GM23338 (cell line): ENCODE data around the gene PTGFR. TPM values are rescaled to one million over a fixed set of nuclear protein-coding genes. Genes with fewer than 3 reads are reported as not detected.

ENCODE experiments used
- ATAC-seq: fragments of 200-7000 bp; cut with Tn5 transposase; 3 replicates; pipeline ENCODE4 v1.9.1; 2020
- DNase-seq: peaks from one replicate; pipeline ENCODE4 v3.0.0-alpha.2; 2015; ENCODE audit warnings: low spot score
- H2AFZ ChIP-seq: fragments of 200-600 bp; sonication (generic); 2 replicates; pipeline ENCODE4 v1.8.0; 2016; ENCODE audit warnings: antibody characterized with exemption, mild to moderate bottlenecking, moderate library complexity
- H3F3A ChIP-seq: fragments of 200-600 bp; sonication (generic); replicated peaks from 2 replicates; pipeline ENCODE4 v1.8.0; 2017; ENCODE audit warnings: antibody characterized with exemption, mixed run types, low read depth
- H3K27ac ChIP-seq: fragments of 200-600 bp; sonication (generic); 2 replicates; pipeline ENCODE4 v1.6.1; 2016; ENCODE audit warnings: low read depth
- H3K27me3 ChIP-seq: fragments of 200-600 bp; sonication (generic); 2 replicates; pipeline ENCODE4 v1.8.0; 2016; ENCODE audit warnings: mild to moderate bottlenecking, mixed run types, moderate library complexity; ENCODE audit not compliant: insufficient read depth
- H3K36me3 ChIP-seq: fragments of 200-600 bp; sonication (generic); 2 replicates; pipeline ENCODE4 v1.8.0; 2016; ENCODE audit warnings: mild to moderate bottlenecking; ENCODE audit not compliant: insufficient read depth
- H3K4me1 ChIP-seq: fragments of 200-600 bp; sonication (generic); 2 replicates; pipeline ENCODE4 v1.8.0; 2016; ENCODE audit warnings: mild to moderate bottlenecking, moderate library complexity; ENCODE audit not compliant: insufficient read depth
- H3K4me2 ChIP-seq: fragments of 200-600 bp; sonication (generic); 2 replicates; pipeline ENCODE4 v1.7.1; 2017; ENCODE audit warnings: mixed run types
- H3K4me3 ChIP-seq: fragments of 200-600 bp; sonication (generic); 2 replicates; pipeline ENCODE4 v1.6.1; 2016; ENCODE audit warnings: mixed run types
- H3K79me2 ChIP-seq: fragments of 200-600 bp; sonication (generic); replicated peaks from 2 replicates; pipeline ENCODE4 v1.8.0; 2017; ENCODE audit warnings: mild to moderate bottlenecking; ENCODE audit not compliant: insufficient read depth
- H3K9me2 ChIP-seq: fragments of 200-600 bp; sonication (generic); 2 replicates; pipeline ENCODE4 v1.8.0; 2017; ENCODE audit not compliant: insufficient read depth
- H4K20me1 ChIP-seq: fragments of 200-600 bp; sonication (generic); replicated peaks from 2 replicates; pipeline ENCODE4 v1.8.0; 2017; ENCODE audit warnings: mild to moderate bottlenecking; ENCODE audit not compliant: insufficient read depth
- H3K27ac Mint-ChIP-seq: 2 replicates; pipeline ENCODE4 v1.8.0; 2020; ENCODE audit warnings: inconsistent platforms, mild to moderate bottlenecking, moderate library complexity, mixed read lengths
- H3K27me3 Mint-ChIP-seq: 3 replicates; pipeline ENCODE4 v1.8.0; 2022; ENCODE audit warnings: low read depth, mild to moderate bottlenecking, moderate library complexity, mixed read lengths, inconsistent platforms; ENCODE audit not compliant: insufficient read depth, poor library complexity
- H3K36me3 Mint-ChIP-seq: 3 replicates; pipeline ENCODE4 v1.8.0; 2021; ENCODE audit warnings: low read depth, mild to moderate bottlenecking, inconsistent platforms, moderate library complexity, mixed read lengths
- H3K4me1 Mint-ChIP-seq: 3 replicates; pipeline ENCODE4 v1.8.0; 2020; ENCODE audit warnings: mild to moderate bottlenecking, inconsistent platforms, mixed read lengths
- H3K4me3 Mint-ChIP-seq: 3 replicates; pipeline ENCODE4 v1.8.0; 2021; ENCODE audit warnings: moderate library complexity, mild to moderate bottlenecking, inconsistent platforms, mixed read lengths
- H3K9me3 Mint-ChIP-seq: 3 replicates; pipeline ENCODE4 v1.8.0; 2020; ENCODE audit warnings: moderate library complexity, mild to moderate bottlenecking, inconsistent platforms, mixed read lengths
- CREB1 ChIP-seq: fragments of 250-450 bp; sonication (Bioruptor Pico); IDR thresholded peaks from 2 replicates; pipeline ENCODE4 v1.5.0; 2020; ENCODE audit warnings: low read depth, mild to moderate bottlenecking, moderate library complexity
- EZH2 ChIP-seq: fragments of 200-600 bp; sonication (generic); IDR thresholded peaks from one replicate; pipeline ENCODE4 v1.8.0; 2017; ENCODE audit warnings: antibody characterized with exemption, mild to moderate bottlenecking, low read depth; ENCODE audit not compliant: unreplicated experiment
- EZH2phosphoT487 ChIP-seq: fragments of 200-600 bp; sonication (generic); IDR thresholded peaks from one replicate; pipeline ENCODE4 v1.8.1; 2018; ENCODE audit warnings: antibody characterized with exemption; ENCODE audit not compliant: unreplicated experiment
- NANOG ChIP-seq: IDR thresholded peaks from 2 replicates; pipeline ENCODE4 v1.6.1; 2016; ENCODE audit warnings: antibody characterized with exemption, borderline replicate concordance
- POLR2AphosphoS5 ChIP-seq: IDR thresholded peaks from 2 replicates; pipeline ENCODE4 v1.6.1; 2016; ENCODE audit warnings: antibody characterized with exemption, low read depth
- STAT1 ChIP-seq: IDR thresholded peaks from one replicate; pipeline ENCODE4 v1.6.1; 2016; ENCODE audit warnings: antibody characterized with exemption; ENCODE audit not compliant: unreplicated experiment
- ZNF114 ChIP-seq: fragments of 250-450 bp; sonication (Bioruptor Pico); IDR thresholded peaks from 2 replicates; pipeline ENCODE4 v1.5.0; 2020; ENCODE audit warnings: mild to moderate bottlenecking, moderate library complexity
- ZNF331 ChIP-seq: fragments of 250-450 bp; sonication (Bioruptor Pico); IDR thresholded peaks from 2 replicates; pipeline ENCODE4 v1.5.0; 2020; ENCODE audit warnings: low read depth, mild to moderate bottlenecking, moderate library complexity
- ZNF462 ChIP-seq: fragments of 250-450 bp; sonication (Bioruptor Pico); IDR thresholded peaks from 2 replicates; pipeline ENCODE4 v1.5.0; 2020; ENCODE audit warnings: mild to moderate bottlenecking, moderate library complexity
- polyA plus RNA-seq: library from polyadenylated mRNA; unstranded; fragments of >200 nt; fragmentation: Nextera tagmentation; extraction: Ambion mirVana; gene quantifications from 2 replicates; pipeline ENCODE4 v1.2.1, GENCODE V29; 2016
- total RNA-seq: library from RNA; depleted of rRNA; stranded (reverse); fragments of >200 nt; shearing (Covaris generic); gene quantifications from 2 replicates; pipeline ENCODE4 v1.2.3, GENCODE V29; 2014
- TF ChIP-seq, protein P1 (sequence below), 2 experiments: fragments of 200-600 bp in 1 of 2; sonication (generic) in 1 of 2; conservative IDR thresholded peaks; 2 replicates each; pipeline versions ENCODE4 v1.5.1 to v1.6.1; 2016 to 2017; ENCODE audit warnings: antibody characterized with exemption in 2 of 2, low read depth in 2 of 2, mild to moderate bottlenecking in 2 of 2, moderate library complexity in 1 of 2
- TF ChIP-seq, protein P2 (sequence below): IDR thresholded peaks from one replicate; pipeline ENCODE4 v1.6.1; 2018; ENCODE audit warnings: antibody characterized with exemption; ENCODE audit not compliant: unreplicated experiment
- TF ChIP-seq, protein P3 (sequence below): IDR thresholded peaks from 2 replicates; pipeline ENCODE4 v1.6.1; 2016; ENCODE audit warnings: antibody characterized with exemption

PTGFR gene
- total and polyA plus RNA-seq, 2 experiments from 2014 or later = 0.24 TPM; not detected in 1

- Histone ChIP-seq H3K27me3 (no peaks in the 10 kb centered on the region), H3K4me3 (no peak overlapping the region), H3K36me3 (0 out of 2 replicates have a peak, but pooled peaks cover 5% of the 10 kb centered on the region), H3K4me2 (no peak overlapping the region), H3K27ac (no peak overlapping the region), H3F3A (no peaks in the 10 kb centered on the region), H2AFZ (no peak overlapping the region), H3K79me2 (no peaks in the 10 kb centered on the region), H4K20me1 (no peaks in the 10 kb centered on the region), H3K9me2 (peaks cover 11% of the 10 kb centered on the region; the same call in 1 of the 2 replicates), H3K4me1 (no peaks in the 10 kb centered on the region)
- ATAC-seq = no peak
- TF ChIP-seq ZNF462 (CRISPR knock-in tag) (no peak), STAT1 (no peak), CREB1 (no peak), EZH2 (no peak), POLR2AphosphoS5 (no peak), NANOG (no peak), ZNF114 (CRISPR knock-in tag) (no peak), EZH2phosphoT487 (no peak), ZNF331 (no peak)
- TF ChIP-seq, protein P1, sequence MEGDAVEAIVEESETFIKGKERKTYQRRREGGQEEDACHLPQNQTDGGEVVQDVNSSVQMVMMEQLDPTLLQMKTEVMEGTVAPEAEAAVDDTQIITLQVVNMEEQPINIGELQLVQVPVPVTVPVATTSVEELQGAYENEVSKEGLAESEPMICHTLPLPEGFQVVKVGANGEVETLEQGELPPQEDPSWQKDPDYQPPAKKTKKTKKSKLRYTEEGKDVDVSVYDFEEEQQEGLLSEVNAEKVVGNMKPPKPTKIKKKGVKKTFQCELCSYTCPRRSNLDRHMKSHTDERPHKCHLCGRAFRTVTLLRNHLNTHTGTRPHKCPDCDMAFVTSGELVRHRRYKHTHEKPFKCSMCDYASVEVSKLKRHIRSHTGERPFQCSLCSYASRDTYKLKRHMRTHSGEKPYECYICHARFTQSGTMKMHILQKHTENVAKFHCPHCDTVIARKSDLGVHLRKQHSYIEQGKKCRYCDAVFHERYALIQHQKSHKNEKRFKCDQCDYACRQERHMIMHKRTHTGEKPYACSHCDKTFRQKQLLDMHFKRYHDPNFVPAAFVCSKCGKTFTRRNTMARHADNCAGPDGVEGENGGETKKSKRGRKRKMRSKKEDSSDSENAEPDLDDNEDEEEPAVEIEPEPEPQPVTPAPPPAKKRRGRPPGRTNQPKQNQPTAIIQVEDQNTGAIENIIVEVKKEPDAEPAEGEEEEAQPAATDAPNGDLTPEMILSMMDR (conservative IDR thresholded peaks at IDR 0.05; ENCODE audit: low read depth in 2 of 2) = no peak
- TF ChIP-seq, protein P2, sequence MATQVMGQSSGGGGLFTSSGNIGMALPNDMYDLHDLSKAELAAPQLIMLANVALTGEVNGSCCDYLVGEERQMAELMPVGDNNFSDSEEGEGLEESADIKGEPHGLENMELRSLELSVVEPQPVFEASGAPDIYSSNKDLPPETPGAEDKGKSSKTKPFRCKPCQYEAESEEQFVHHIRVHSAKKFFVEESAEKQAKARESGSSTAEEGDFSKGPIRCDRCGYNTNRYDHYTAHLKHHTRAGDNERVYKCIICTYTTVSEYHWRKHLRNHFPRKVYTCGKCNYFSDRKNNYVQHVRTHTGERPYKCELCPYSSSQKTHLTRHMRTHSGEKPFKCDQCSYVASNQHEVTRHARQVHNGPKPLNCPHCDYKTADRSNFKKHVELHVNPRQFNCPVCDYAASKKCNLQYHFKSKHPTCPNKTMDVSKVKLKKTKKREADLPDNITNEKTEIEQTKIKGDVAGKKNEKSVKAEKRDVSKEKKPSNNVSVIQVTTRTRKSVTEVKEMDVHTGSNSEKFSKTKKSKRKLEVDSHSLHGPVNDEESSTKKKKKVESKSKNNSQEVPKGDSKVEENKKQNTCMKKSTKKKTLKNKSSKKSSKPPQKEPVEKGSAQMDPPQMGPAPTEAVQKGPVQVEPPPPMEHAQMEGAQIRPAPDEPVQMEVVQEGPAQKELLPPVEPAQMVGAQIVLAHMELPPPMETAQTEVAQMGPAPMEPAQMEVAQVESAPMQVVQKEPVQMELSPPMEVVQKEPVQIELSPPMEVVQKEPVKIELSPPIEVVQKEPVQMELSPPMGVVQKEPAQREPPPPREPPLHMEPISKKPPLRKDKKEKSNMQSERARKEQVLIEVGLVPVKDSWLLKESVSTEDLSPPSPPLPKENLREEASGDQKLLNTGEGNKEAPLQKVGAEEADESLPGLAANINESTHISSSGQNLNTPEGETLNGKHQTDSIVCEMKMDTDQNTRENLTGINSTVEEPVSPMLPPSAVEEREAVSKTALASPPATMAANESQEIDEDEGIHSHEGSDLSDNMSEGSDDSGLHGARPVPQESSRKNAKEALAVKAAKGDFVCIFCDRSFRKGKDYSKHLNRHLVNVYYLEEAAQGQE = no peak
- TF ChIP-seq, protein P3, sequence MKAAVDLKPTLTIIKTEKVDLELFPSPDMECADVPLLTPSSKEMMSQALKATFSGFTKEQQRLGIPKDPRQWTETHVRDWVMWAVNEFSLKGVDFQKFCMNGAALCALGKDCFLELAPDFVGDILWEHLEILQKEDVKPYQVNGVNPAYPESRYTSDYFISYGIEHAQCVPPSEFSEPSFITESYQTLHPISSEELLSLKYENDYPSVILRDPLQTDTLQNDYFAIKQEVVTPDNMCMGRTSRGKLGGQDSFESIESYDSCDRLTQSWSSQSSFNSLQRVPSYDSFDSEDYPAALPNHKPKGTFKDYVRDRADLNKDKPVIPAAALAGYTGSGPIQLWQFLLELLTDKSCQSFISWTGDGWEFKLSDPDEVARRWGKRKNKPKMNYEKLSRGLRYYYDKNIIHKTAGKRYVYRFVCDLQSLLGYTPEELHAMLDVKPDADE = no peak
- no peak overlapping the region for H3K4me3 Mint-ChIP-seq
- H3K27me3 Mint-ChIP-seq = no peaks in the 10 kb centered on the region
- no peak for DNase-seq
- no peak overlapping the region for H3K27ac Mint-ChIP-seq
- no peaks in the 10 kb centered on the region; the same call in 2 of the 3 replicates for H3K36me3 Mint-ChIP-seq
- no peaks in the 10 kb centered on the region for H3K4me1 Mint-ChIP-seq
- peaks cover 5% of the 10 kb centered on the region; the same call in 1 of the 3 replicates for H3K9me3 Mint-ChIP-seq
Observed at GRCh38 chr1:78465143-78465542, 25.6 kb upstream of the PTGFR start.
